Measurements from ENCODE around the gene PRAMEF13.
"Not testable (repeated sequence)": the region's sequence is repeated elsewhere in the genome, so short reads cannot be mapped to it uniquely, and the experiment has no call there.

The PRAMEF13 gene

DNA sequence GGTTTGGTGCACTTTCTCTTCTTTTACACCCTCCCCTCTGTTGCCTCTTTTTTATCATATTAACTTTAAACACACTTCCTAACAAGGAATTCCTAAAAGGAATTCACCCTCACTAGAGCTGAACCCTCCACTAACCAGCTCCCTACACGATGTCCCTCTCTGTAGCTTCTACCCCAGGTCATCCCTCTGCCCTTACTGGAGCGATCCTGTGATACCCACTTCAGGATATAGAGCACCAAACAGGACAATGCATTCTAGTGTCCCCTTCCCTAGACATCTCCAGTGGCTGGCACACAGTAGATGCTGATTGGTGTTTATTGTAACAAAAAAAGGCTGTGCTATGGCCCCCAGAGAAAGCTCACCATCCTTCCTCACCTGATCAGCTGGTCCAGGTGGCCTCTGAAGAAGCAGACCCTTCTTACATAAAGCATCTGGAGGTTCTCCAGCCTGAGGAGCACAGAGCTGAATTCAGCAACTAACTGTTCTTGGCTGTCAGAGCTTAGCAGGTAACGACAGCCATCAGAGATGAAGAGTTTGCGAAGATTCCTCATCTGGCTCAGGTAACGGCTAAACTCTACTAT, 23.4 kb upstream of the PRAMEF13 start:
- DNase-seq (ENCODE audit: insufficient read length, low spot score) (no peak), FAIRE-seq (no peak)
- TF ChIP-seq, protein P1, sequence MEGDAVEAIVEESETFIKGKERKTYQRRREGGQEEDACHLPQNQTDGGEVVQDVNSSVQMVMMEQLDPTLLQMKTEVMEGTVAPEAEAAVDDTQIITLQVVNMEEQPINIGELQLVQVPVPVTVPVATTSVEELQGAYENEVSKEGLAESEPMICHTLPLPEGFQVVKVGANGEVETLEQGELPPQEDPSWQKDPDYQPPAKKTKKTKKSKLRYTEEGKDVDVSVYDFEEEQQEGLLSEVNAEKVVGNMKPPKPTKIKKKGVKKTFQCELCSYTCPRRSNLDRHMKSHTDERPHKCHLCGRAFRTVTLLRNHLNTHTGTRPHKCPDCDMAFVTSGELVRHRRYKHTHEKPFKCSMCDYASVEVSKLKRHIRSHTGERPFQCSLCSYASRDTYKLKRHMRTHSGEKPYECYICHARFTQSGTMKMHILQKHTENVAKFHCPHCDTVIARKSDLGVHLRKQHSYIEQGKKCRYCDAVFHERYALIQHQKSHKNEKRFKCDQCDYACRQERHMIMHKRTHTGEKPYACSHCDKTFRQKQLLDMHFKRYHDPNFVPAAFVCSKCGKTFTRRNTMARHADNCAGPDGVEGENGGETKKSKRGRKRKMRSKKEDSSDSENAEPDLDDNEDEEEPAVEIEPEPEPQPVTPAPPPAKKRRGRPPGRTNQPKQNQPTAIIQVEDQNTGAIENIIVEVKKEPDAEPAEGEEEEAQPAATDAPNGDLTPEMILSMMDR (IDR thresholded peaks at IDR 0.05; ENCODE audit: insufficient read depth, missing control alignments), result no peak

DNA sequence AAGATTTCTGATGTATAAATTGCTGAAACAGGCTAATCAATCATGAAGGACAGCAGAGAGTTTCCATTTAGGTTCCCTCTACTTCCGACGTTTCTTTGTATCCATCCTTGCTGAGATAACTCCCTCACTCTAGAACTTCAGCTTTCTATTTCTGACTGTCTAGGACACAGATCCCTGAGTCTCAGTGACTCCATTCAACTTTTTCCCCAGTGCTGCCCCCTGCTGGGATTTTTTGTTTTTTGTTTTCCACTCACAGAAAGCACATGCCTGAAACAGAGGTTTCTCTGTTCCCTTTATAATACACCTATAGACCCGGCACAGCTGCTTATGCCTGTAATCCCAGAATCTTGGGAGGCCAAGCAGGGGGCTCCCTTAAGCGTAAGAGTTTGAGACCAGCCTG, 21.6 kb upstream of the PRAMEF13 start:
- DNase-seq (ENCODE audit: insufficient read length, low spot score); FAIRE-seq: not testable (repeated sequence)

DNA sequence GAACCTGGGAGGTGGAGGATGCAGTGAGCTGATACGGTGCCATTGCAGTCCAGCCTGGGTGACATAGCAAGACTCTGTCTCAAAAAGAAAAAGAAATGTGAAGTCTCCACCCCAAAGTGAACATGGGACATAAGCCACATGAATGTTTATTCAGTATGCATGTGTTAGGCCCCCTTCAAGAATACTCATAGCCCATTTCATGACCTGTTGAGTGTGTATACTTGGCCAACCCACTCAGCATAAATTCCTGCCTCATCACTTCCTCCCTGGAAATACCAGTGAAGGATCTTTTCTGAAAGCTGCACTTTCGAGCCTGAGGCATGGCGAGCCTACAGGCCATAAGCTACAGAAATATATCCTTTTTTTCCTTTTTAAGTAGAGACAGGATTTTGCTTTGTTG, 18.0 kb upstream of the PRAMEF13 start:
- not testable (repeated sequence) for FAIRE-seq; DNase-seq (ENCODE audit: insufficient read length, low spot score)

DNA sequence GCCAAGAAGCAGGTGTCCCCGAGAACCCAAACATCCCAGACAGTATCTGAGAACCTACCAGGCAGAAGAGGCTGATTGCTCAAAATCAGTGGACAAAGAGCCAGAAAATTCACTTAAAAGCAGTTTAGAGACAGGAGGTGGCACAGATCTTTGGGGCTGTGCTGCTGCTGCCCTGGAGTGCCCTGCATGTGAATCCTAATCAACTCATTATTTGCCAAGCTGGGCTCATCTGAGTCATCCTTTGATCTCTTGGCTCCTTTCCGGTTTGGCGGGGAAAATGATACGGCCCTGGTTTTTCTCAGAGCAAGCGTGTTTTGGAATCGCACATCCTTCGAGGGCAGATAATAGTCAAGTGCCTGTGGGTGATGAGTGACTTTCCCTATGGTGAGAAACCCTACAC, 15.4 kb upstream of the PRAMEF13 start:
- FAIRE-seq; DNase-seq (ENCODE audit: insufficient read length, low spot score): not testable (repeated sequence)

DNA sequence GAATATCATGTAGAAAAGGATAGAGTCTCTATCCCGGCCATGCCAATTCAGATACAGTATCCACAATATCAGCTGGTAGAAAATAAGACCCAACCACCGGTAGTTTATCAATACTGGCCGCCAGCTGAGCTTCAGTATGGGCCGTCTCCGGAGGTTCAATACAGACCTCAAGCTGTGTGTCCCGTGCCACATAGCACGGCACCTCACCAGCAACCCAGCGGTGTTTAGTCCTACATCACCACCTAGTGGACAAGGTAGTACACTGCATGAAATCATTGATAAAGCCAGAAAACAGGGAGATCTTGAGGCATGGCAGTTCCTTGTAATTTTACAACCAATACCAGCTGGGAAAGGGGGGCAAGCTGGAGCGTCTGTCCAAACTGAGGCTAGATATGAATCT, 7.5 kb upstream of the PRAMEF13 start:
- not testable (repeated sequence) for FAIRE-seq; DNase-seq (ENCODE audit: insufficient read length, low spot score)

GRCh38 chr1:13171548-13171947, 29.7 kb downstream of the PRAMEF13 start, which contains the start of gene PRAMEF9:
TSS of gene PRAMEF9 (plus strand) at chr1:13171848. CDS start at chr1:13175281, 3,433 bp downstream.
- DNase-seq (ENCODE audit: insufficient read length, low spot score); FAIRE-seq: not testable (repeated sequence)

DNA sequence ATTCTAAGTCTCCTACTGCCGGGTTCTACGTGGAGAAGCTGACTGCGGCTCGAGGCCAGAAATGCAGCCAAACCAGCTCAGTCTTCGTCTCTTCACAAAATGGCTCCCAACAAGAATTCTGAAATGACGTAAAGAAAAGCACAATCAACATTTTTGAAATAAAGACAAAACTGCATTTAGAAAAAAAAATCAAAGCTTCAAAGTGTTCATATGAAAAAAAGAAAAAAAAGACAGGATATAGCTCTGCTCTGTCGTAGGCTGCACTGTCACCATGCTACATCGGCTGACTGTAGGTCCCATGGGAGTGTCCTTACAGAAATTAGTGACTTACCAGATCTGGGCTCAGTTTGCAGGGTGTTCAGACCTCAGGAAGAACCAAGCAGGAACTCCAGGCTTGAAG, 35.7 kb downstream of the PRAMEF13 start, which contains the start of gene HNRNPCL4:
Gene HNRNPCL4, minus strand, starts transcription at position 101 of the 400 bp plus-strand sequence. CDS start 164 bp downstream, outside the sequence.
- FAIRE-seq, result not testable (repeated sequence)

DNA sequence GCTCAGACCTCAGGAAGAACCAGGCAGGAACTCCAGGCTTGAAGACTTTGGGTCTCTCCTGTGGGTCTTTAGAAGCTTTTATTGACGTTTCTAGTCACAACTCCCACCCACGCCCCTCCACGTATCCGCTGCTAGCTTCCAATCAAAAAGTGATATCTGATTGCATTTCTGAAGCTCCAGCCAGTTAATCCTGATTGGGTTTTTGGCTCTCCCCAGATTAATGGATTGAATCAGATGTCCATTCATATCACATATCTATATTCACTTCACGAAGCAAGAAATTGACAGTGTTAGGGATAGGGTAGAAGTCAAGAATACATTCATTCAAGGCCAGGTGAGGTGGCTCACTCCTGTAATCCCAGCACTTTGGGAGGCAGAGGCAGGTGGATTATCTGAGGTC, 45.3 kb downstream of the PRAMEF13 start, which contains the start of gene PRAMEF26:
Gene PRAMEF26, minus strand, starts transcription at position 101 of the 400 bp plus-strand sequence. CDS start 2,914 bp downstream, outside the sequence.
- FAIRE-seq; DNase-seq (ENCODE audit: insufficient read length, low spot score): not testable (repeated sequence)

More for the DNA sequence above, 35.7 kb downstream of the PRAMEF13 start, which contains the start of gene HNRNPCL4:
- not testable (repeated sequence) for DNase-seq (ENCODE audit: insufficient read length, low spot score)

Measured in D721Med (cell line).